GM18502 (cell line): ENCODE measurements around the gene WDFY1.

Source experiments
- ATAC-seq: cut with Tn5 transposase; IDR thresholded peaks from one replicate; pipeline ENCODE4 v1.9.1; 2021; ENCODE audit warnings: mild to moderate bottlenecking; ENCODE audit not compliant: unreplicated experiment, poor library complexity

WDFY1 gene

GRCh38 chr2:223932816-223933800 is 12.0 kb downstream of the WDFY1 start:
- no peak for ATAC-seq

GRCh38 chr2:223930103-223930976 is 14.8 kb downstream of the WDFY1 start:
- no peak for ATAC-seq

- ATAC-seq, result peak; percentile 61
These were observed 15.5 kb downstream of the WDFY1 start for GRCh38 chr2:223929571-223930102.

GRCh38 chr2:223928113-223929006 is 16.8 kb downstream of the WDFY1 start:
- ATAC-seq, result no peak

GRCh38 chr2:223925106-223925505 is 20.0 kb downstream of the WDFY1 start:
- ATAC-seq, result no peak

- no peak for ATAC-seq
These were observed 21.2 kb downstream of the WDFY1 start for GRCh38 chr2:223923976-223924375.

GRCh38 chr2:223922308-223922707 is 22.8 kb downstream of the WDFY1 start:
- ATAC-seq, result no peak

- ATAC-seq, result no peak
These were observed 23.9 kb downstream of the WDFY1 start for GRCh38 chr2:223921204-223921603.

- no peak for ATAC-seq
These were observed 25.0 kb downstream of the WDFY1 start for GRCh38 chr2:223920109-223920508.

- no peak for ATAC-seq
These were observed 26.4 kb downstream of the WDFY1 start for GRCh38 chr2:223918671-223919134.

- ATAC-seq, result no peak
These were observed 28.8 kb downstream of the WDFY1 start for GRCh38 chr2:223916181-223916920.

GRCh38 chr2:223915071-223915470 is 30.1 kb downstream of the WDFY1 start:
- no peak for ATAC-seq

- ATAC-seq, result no peak
These were observed 30.8 kb downstream of the WDFY1 start for GRCh38 chr2:223914324-223914723.

GRCh38 chr2:223909001-223909741 is 36.0 kb downstream of the WDFY1 start:
- no peak for ATAC-seq

GRCh38 chr2:223908304-223908998 is 36.7 kb downstream of the WDFY1 start:
- ATAC-seq, result no peak

GRCh38 chr2:223905996-223906395 is 39.1 kb downstream of the WDFY1 start:
- no peak for ATAC-seq

GRCh38 chr2:223901854-223902253 is 43.3 kb downstream of the WDFY1 start:
- ATAC-seq, result no peak

- ATAC-seq, result no peak
These were observed 43.8 kb downstream of the WDFY1 start for GRCh38 chr2:223901311-223901710.
